H1 (cell line): Measurements from ENCODE around the gene TDO2. TPM values are rescaled to one million over a fixed set of nuclear protein-coding genes. Genes with fewer than 3 reads are reported as not detected.

Experiments used
- CTCF ChIA-PET: fragments of 300-600 bp; sonication (Branson Sonifier 250); formaldehyde crosslinking; loops from one replicate; lab custom pipeline; 2021; ENCODE audit not compliant: partially characterized antibody; lab: Charles Lee
- POLR2A ChIA-PET: fragments of 300-600 bp; sonication (Branson Sonifier 250); formaldehyde crosslinking; loops from one replicate; lab custom pipeline; 2021; ENCODE audit warnings: inconsistent platforms; ENCODE audit not compliant: partially characterized antibody; lab: Charles Lee
- DNase-seq, 2 experiments: peaks; one replicate each; pipeline versions ENCODE4 v3.0.0 to v3.0.0-alpha.2; 2010 to 2022; ENCODE audit warnings: low spot score in 2 of 2, low read depth in 1 of 2, mixed read lengths in 1 of 2
- FAIRE-seq: peaks from 2 replicates; lab custom pipeline; 2011; peaks lifted over from hg19 to GRCh38; lab: Jason Lieb, UNC
- H2AFZ ChIP-seq: 2 replicates; pipeline ENCODE4 v1.8.1; 2012; ENCODE audit warnings: low read length, inconsistent platforms
- H2AK5ac ChIP-seq: 2 replicates; pipeline ENCODE4 v1.6.1; 2013; ENCODE audit warnings: low read depth, low read length
- H2BK120ac ChIP-seq: replicated peaks from 2 replicates; pipeline ENCODE3; 2013; ENCODE audit warnings: low read depth, low read length, inconsistent platforms
- H2BK12ac ChIP-seq: 2 replicates; pipeline ENCODE4 v1.6.1; 2013; ENCODE audit warnings: low read depth, low read length
- H2BK15ac ChIP-seq: 2 replicates; pipeline ENCODE4 v1.6.1; 2013; ENCODE audit warnings: low read length
- H2BK20ac ChIP-seq: 2 replicates; pipeline ENCODE4 v1.6.1; 2013; ENCODE audit warnings: low read length
- H2BK5ac ChIP-seq: 2 replicates; pipeline ENCODE4 v1.6.1; 2013; ENCODE audit warnings: low read depth, low read length
- H3K14ac ChIP-seq: 2 replicates; pipeline ENCODE4 v1.6.1; 2013; ENCODE audit warnings: inconsistent platforms; ENCODE audit not compliant: insufficient read length
- H3K18ac ChIP-seq: 2 replicates; pipeline ENCODE4 v1.6.1; 2013; ENCODE audit warnings: low read length; ENCODE audit errors: extremely low read depth
- H3K23ac ChIP-seq: 2 replicates; pipeline ENCODE4 v1.6.1; 2013; ENCODE audit warnings: inconsistent platforms; ENCODE audit not compliant: insufficient read length
- H3K23me2 ChIP-seq: 2 replicates; pipeline ENCODE4 v1.6.1; 2013; ENCODE audit warnings: low read depth, low read length
- H3K27ac ChIP-seq: 2 replicates; pipeline ENCODE4 v1.6.1; 2011; ENCODE audit warnings: low read depth, low read length, inconsistent platforms
- H3K27me3 ChIP-seq, 4 experiments: replicated peaks in 1 of 4; 1 replicate in 1 of 4; 2 replicates in 3 of 4; pipeline versions ENCODE4 v1.6.1 to v1.8.1; 2011 to 2013; ENCODE audit warnings: low read length in 3 of 4, mild to moderate bottlenecking in 3 of 4, inconsistent platforms in 2 of 4, mixed read lengths in 2 of 4, moderate library complexity in 1 of 4; ENCODE audit not compliant: control insufficient read depth in 3 of 4, insufficient read depth in 3 of 4; ENCODE audit errors: extremely low read depth in 1 of 4
- H3K36me3 ChIP-seq, 4 experiments: 2 replicates each; pipeline versions ENCODE4 v1.6.1 to v1.8.1; 2011 to 2013; ENCODE audit warnings: mild to moderate bottlenecking in 4 of 4, low read length in 3 of 4, moderate library complexity in 2 of 4, control low read depth in 1 of 4, inconsistent platforms in 1 of 4; ENCODE audit not compliant: insufficient read depth in 4 of 4, control insufficient read depth in 2 of 4
- H3K4ac ChIP-seq: replicated peaks from 2 replicates; pipeline ENCODE3; 2013; ENCODE audit warnings: low read length, low read depth, mixed read lengths, inconsistent platforms; ENCODE audit not compliant: insufficient read length
- H3K4me1 ChIP-seq, 4 experiments: replicated peaks in 1 of 4; 1 replicate in 1 of 4; 2 replicates in 3 of 4; pipeline versions ENCODE4 v1.6.1 to v1.8.1; 2011 to 2013; ENCODE audit warnings: low read length in 3 of 4, inconsistent platforms in 2 of 4, mixed read lengths in 1 of 4; ENCODE audit not compliant: insufficient read depth in 4 of 4, control insufficient read depth in 3 of 4
- H3K4me2 ChIP-seq, 2 experiments: 2 replicates each; pipeline versions ENCODE4 v1.6.1 to v1.8.1; 2011 to 2013; ENCODE audit warnings: low read depth in 2 of 2, low read length in 2 of 2, control low read depth in 1 of 2, inconsistent platforms in 1 of 2, mild to moderate bottlenecking in 1 of 2; ENCODE audit not compliant: insufficient read depth in 1 of 2
- H3K4me3 ChIP-seq, 4 experiments: fragments of 200-600, 300-600 bp in 1 of 4; sonication (generic), shearing (Covaris generic), sonication (Bioruptor Twin) in 1 of 4; 2 replicates each; pipeline versions ENCODE4 v1.5.1 to v1.8.1; 2011 to 2016; ENCODE audit warnings: low read length in 4 of 4, low read depth in 3 of 4, control low read depth in 2 of 4, inconsistent platforms in 2 of 4, mild to moderate bottlenecking in 2 of 4, mixed read lengths in 1 of 4, moderate library complexity in 1 of 4; ENCODE audit not compliant: insufficient read depth in 2 of 4; ENCODE audit errors: extremely low read depth in 1 of 4
- H3K56ac ChIP-seq: replicated peaks from 2 replicates; pipeline ENCODE3; 2013; ENCODE audit warnings: low read depth, mild to moderate bottlenecking, mixed read lengths, low read length, inconsistent platforms; ENCODE audit not compliant: insufficient read length
- H3K79me1 ChIP-seq: 2 replicates; pipeline ENCODE4 v1.6.1; 2013; ENCODE audit warnings: low read depth, low read length, control low read depth
- H3K79me2 ChIP-seq, 2 experiments: 2 replicates each; pipeline versions ENCODE4 v1.6.1 to v1.8.1; 2012 to 2013; ENCODE audit warnings: low read length in 2 of 2, mild to moderate bottlenecking in 2 of 2, inconsistent platforms in 1 of 2; ENCODE audit not compliant: insufficient read depth in 2 of 2, control insufficient read depth in 1 of 2
- H3K9ac ChIP-seq, 4 experiments: replicated peaks in 1 of 4; 1 replicate in 1 of 4; 2 replicates in 3 of 4; pipeline versions ENCODE4 v1.6.1 to v1.8.1; 2011 to 2013; ENCODE audit warnings: low read depth in 3 of 4, low read length in 3 of 4, control low read depth in 2 of 4, mild to moderate bottlenecking in 2 of 4, moderate library complexity in 2 of 4, inconsistent platforms in 1 of 4; ENCODE audit errors: extremely low read depth in 1 of 4
- H3K9me3 ChIP-seq, 2 experiments: 2 replicates each; pipeline versions ENCODE4 v1.6.1 to v1.8.1; 2012 to 2013; ENCODE audit warnings: mild to moderate bottlenecking in 2 of 2, moderate library complexity in 2 of 2, control low read depth in 1 of 2, inconsistent platforms in 1 of 2, low read depth in 1 of 2, low read length in 1 of 2, mixed read lengths in 1 of 2; ENCODE audit not compliant: insufficient read depth in 2 of 2
- H4K20me1 ChIP-seq, 2 experiments: replicated peaks in 1 of 2; 2 replicates each; pipeline versions ENCODE3 to v1.8.1; 2011 to 2013; ENCODE audit warnings: inconsistent platforms in 2 of 2, low read length in 2 of 2, mild to moderate bottlenecking in 1 of 2; ENCODE audit not compliant: insufficient read depth in 2 of 2, control insufficient read depth in 1 of 2
- H4K5ac ChIP-seq: 2 replicates; pipeline ENCODE4 v1.6.1; 2013; ENCODE audit warnings: low read length, low read depth, mixed read lengths, inconsistent platforms; ENCODE audit not compliant: insufficient read length
- H4K8ac ChIP-seq: 2 replicates; pipeline ENCODE4 v1.8.0; 2013; ENCODE audit warnings: mild to moderate bottlenecking, moderate library complexity, low read length, inconsistent platforms; ENCODE audit not compliant: insufficient read depth; ENCODE audit errors: extremely low read depth
- H4K91ac ChIP-seq: replicated peaks from 2 replicates; pipeline ENCODE3; 2013; ENCODE audit warnings: low read length, mixed read lengths, inconsistent platforms; ENCODE audit not compliant: insufficient read length
- BACH1 ChIP-seq: IDR thresholded peaks from 2 replicates; pipeline ENCODE4 v1.6.1; 2012; ENCODE audit warnings: low read length, improper control_type of control experiment
- CHD1 ChIP-seq: IDR thresholded peaks from 2 replicates; pipeline ENCODE4 v1.6.1; 2012; ENCODE audit warnings: low read depth, low read length, improper control_type of control experiment
- KDM4A ChIP-seq: IDR thresholded peaks from one replicate; pipeline ENCODE4 v1.7.1; 2012; ENCODE audit warnings: low read depth, mild to moderate bottlenecking, moderate library complexity, low read length, inconsistent platforms; ENCODE audit not compliant: severe bottlenecking
- POLR2AphosphoS5 ChIP-seq: IDR thresholded peaks from 2 replicates; pipeline ENCODE4 v1.6.1; 2011; ENCODE audit warnings: low read depth, low read length
- RAD21 ChIP-seq, 2 experiments: IDR thresholded peaks in 1 of 2; conservative IDR thresholded peaks in 1 of 2; 2 replicates each; pipeline ENCODE4 v1.6.1; 2011; ENCODE audit warnings: low read depth in 2 of 2, low read length in 2 of 2, improper control_type of control experiment in 1 of 2, inconsistent platforms in 1 of 2, mild to moderate bottlenecking in 1 of 2, moderate library complexity in 1 of 2
- TAF1 ChIP-seq: IDR thresholded peaks from 2 replicates; pipeline ENCODE4 v1.6.1; 2011; ENCODE audit warnings: mild to moderate bottlenecking, low read depth, low read length
- TAF7 ChIP-seq: optimal IDR thresholded peaks from 2 replicates; pipeline ENCODE3; 2011; ENCODE audit warnings: low read depth, mild to moderate bottlenecking, inconsistent platforms, low read length, moderate library complexity, borderline replicate concordance
- YY1 ChIP-seq: IDR thresholded peaks from 2 replicates; pipeline ENCODE4 v1.6.1; 2011; ENCODE audit warnings: low read depth, mild to moderate bottlenecking, low read length
- WGBS, 2 experiments: shearing (Covaris generic) in 1 of 2; methylation state at CpG; one replicate each; pipeline versions ENCODE4 v1.1.6 to v1.1.7; 2013 to 2015; ENCODE audit warnings: low lambda C conversion rate in 2 of 2, mixed read lengths in 2 of 2, inconsistent platforms in 1 of 2, low coverage in 1 of 2, missing lambda C conversion rate in 1 of 2; ENCODE audit not compliant: insufficient replicate concordance in 2 of 2, insufficient coverage in 1 of 2, insufficient read length in 1 of 2; ENCODE audit errors: extremely low coverage in 1 of 2, missing lambda C conversion rate in 1 of 2; 5-methylcytosine and 5-hydroxymethylcytosine counted together
- long read RNA-seq, 2 experiments: library from RNA in 1 of 2; library from capped mRNA in 1 of 2; stranded (forward); transcript quantifications; one replicate each; pipeline ENCODE4 v2.0.0, GENCODE V29; 2021; ENCODE audit warnings: inconsistent platforms in 1 of 2
- polyA minus RNA-seq, 3 experiments: library from RNA; depleted of rRNA, polyadenylated mRNA; stranded (reverse); fragments of >200 nt; gene quantifications; 1 replicate in 2 of 3; 2 replicates in 1 of 3; pipeline ENCODE4 v1.2.3, GENCODE V29; 2011
- polyA plus RNA-seq, 7 experiments: library from polyadenylated mRNA; depleted of rRNA in 3 of 7; stranded (reverse) in 5 of 7; unstranded in 2 of 7; fragments of >200 nt in 5 of 7; fragments of 200-250 nt in 2 of 7; gene quantifications; 1 replicate in 5 of 7; 2 replicates in 1 of 7; 4 replicates in 1 of 7; pipeline versions ENCODE4 v1.2.1 to v1.2.3, GENCODE V29; 2011 to 2013; ENCODE audit warnings: missing spikeins in 2 of 7, mixed read lengths in 2 of 7
- total RNA-seq: library from RNA; stranded (reverse); fragmentation: NEBNext Ultra II Directional; extraction: Animal tissue kit (Norgen Biotek cat#: 25700); gene quantifications from 2 replicates; pipeline ENCODE4 v1.2.1, GENCODE V29; 2021

Gene TDO2
- total RNA-seq = not detected in 2 replicates
- 0.03 TPM in 1 of 2 replicates, not detected in the other for polyA plus RNA-seq (2011; rRNA removed)
- not detected for polyA plus RNA-seq (2011; cell fraction: cytosol; rRNA removed)
- polyA plus RNA-seq (2011; cell fraction: nucleus; rRNA removed) = not detected
- 0.23 TPM in 1 of 4 replicates, not detected in the others for polyA plus RNA-seq (2012, experiment 1 of 2)
- not detected for polyA plus RNA-seq (2012, experiment 2 of 2)
- polyA plus RNA-seq (2013, experiment 1 of 2) = not detected
- 0.17 TPM for polyA plus RNA-seq (2013, experiment 2 of 2)
- not detected in 2 replicates for polyA minus RNA-seq (2011; rRNA and poly(A)+ RNA removed)
- not detected for polyA minus RNA-seq (2011; cell fraction: cytosol; rRNA and poly(A)+ RNA removed)
- polyA minus RNA-seq (2011; cell fraction: nucleus; rRNA and poly(A)+ RNA removed) = not detected
- long read RNA-seq, experiment 1 = 0 reads
- long read RNA-seq, experiment 2 = 0 reads

GRCh38 chr4:155903453-155903852 lies at the start of gene TDO2:
TDO2 (plus strand) TSS chr4:155903696; CDS start chr4:155903759, 63 bp downstream.
- Histone ChIP-seq H3K27ac (no peak within 1 kb of the TSS), H3K27me3 (no peaks in the 10 kb centered on the region), H2BK12ac (no peak within 1 kb of the TSS), H2AK5ac (no peak within 1 kb of the TSS), H3K18ac (no peak within 1 kb of the TSS), H4K20me1 (no peaks in the 10 kb centered on the region), H3K23ac (no peak within 1 kb of the TSS), H3K4me3 (no peak within 1 kb of the TSS), H3K79me2 (no peaks in the 10 kb centered on the region), H2AFZ (no peak within 1 kb of the TSS), H4K8ac (no peak within 1 kb of the TSS), H4K5ac (no peak within 1 kb of the TSS), H3K9ac (no peak within 1 kb of the TSS), H3K9me3 (no peaks in the 10 kb centered on the region), H3K56ac (no peak within 1 kb of the TSS), H2BK15ac (no peak within 1 kb of the TSS), H3K36me3 (no peaks in the 10 kb centered on the region), H2BK5ac (no peak within 1 kb of the TSS), H2BK120ac (no peak within 1 kb of the TSS), H3K23me2 (no peaks in the 10 kb centered on the region), H2BK20ac (no peak within 1 kb of the TSS), H3K4me2 (no peak within 1 kb of the TSS), H3K4me1 (peaks cover 0 to 2% (median 0%) of the 10 kb centered on the region in 4 experiments; a peak in 1 of 7 replicates), H3K79me1 (no peaks in the 10 kb centered on the region), H3K4ac (no peak within 1 kb of the TSS), H4K91ac (no peak within 1 kb of the TSS), H3K14ac (no peak within 1 kb of the TSS)
- ChIA-PET CTCF (interaction anchor here (1.5 kb wide), 1 partner anchor 158 kb away, joined by 3 read pairs; no protein-coding TSS in a partner anchor), POLR2A (interaction anchor here (0.7 kb wide), 1 partner anchor 1045 kb away, joined by 3 read pairs; no protein-coding TSS in a partner anchor)
- no peak for DNase-seq
- no peak for FAIRE-seq
- TF ChIP-seq KDM4A (no peak), BACH1 (no peak), TAF7 (no peak), POLR2AphosphoS5 (no peak), YY1 (no peak), TAF1 (no peak), RAD21 (IDR thresholded peaks at IDR 0.05 in 1 of 2, conservative IDR thresholded peaks at IDR 0.05 in 1 of 2; ENCODE audit: low read depth in 2 of 2, low read length in 2 of 2) (no peak), CHD1 (no peak)
- 89% methylated on average over 1 of the region's 1 CpG; no CpG with 5 or more reads in 1 of the 2 experiments for WGBS, 2 experiments
